ENCODE data around the gene HOMER1. TPM values are rescaled to one million over a fixed set of nuclear protein-coding genes. Genes with fewer than 3 reads are reported as not detected.

Gene HOMER1
- total and polyA plus RNA-seq, 10 of the 15 experiments (the other 5 are each of a cell fraction or from before 2014, with no cell fraction given): 0.96 to 22.0 (median 7.5) TPM

DNA sequence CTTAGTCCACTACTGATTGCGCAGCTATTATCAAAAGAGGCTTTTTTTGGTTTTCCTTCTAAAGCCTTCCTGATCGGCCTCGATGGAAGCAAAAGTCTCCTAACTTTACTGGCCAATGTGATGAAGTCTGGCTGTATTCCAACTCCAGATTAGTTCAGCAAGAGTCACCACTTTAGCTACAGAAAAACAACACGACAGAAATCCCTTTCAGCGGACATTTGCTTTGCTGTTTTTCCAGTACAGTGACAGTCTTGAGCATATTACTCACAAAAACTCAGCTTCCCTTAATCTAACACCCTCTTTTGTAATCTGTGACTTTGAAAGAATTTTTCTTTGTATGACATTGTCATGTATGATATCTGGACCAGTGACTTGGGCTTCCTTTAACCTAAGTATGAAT, 95.7 kb downstream of the HOMER1 start:
- in situ Hi-C loops (cut with MboI): no loop called here
- SMC1A ChIA-PET (ENCODE audit: uncharacterized antibody, unreplicated experiment): interaction anchor here (1.0 kb wide), 1 partner anchor 41 kb away, joined by 3 read pairs; no protein-coding TSS in a partner anchor

More for the DNA sequence above, 95.7 kb downstream of the HOMER1 start:
- Histone ChIP-seq H4K20me1 (ENCODE audit: control insufficient read depth, insufficient read depth) (no peaks in the 10 kb centered on the region), H2AFZ (ENCODE audit: control insufficient read depth, low read depth, low read length) (no peak overlapping the region), H3K27ac (ENCODE audit: control insufficient read depth, insufficient read depth) (no peak overlapping the region), H3K4me3 (no peak overlapping the region), H3K9ac (ENCODE audit: control insufficient read depth, insufficient read depth, low read length) (no peak overlapping the region), H3K36me3 (ENCODE audit: control insufficient read depth in 2 of 2, insufficient read depth in 2 of 2, low read length in 1 of 2) (no peaks in the 10 kb centered on the region), H3K79me2 (ENCODE audit: control insufficient read depth, insufficient read depth, low read length) (no peaks in the 10 kb centered on the region), H3K27me3 (replicated peaks in 1 of 2; ENCODE audit: control insufficient read depth in 2 of 2, insufficient read depth in 2 of 2, low read length in 1 of 2) (no peaks in the 10 kb centered on the region), H3K4me2 (ENCODE audit: control insufficient read depth, insufficient read depth) (no peak overlapping the region), H3K9me3 (replicated peaks; ENCODE audit: control insufficient read depth, insufficient read depth, low read length) (no peaks in the 10 kb centered on the region), H3K4me1 (ENCODE audit: control insufficient read depth, insufficient read depth, low read length) (peaks cover 7% of the 10 kb centered on the region)
- intact Hi-C loops (cut with micrococcal nuclease; ENCODE audit: unreplicated experiment): no loop called here
- no peak for TF ChIP-seq SMAD1 (IDR thresholded peaks at IDR 0.05; ENCODE audit: low read depth, partially characterized antibody)
- no peak for TF ChIP-seq STAT1 (conservative IDR thresholded peaks at IDR 0.05)
- no peak for TF ChIP-seq GABPA (IDR thresholded peaks at IDR 0.05; ENCODE audit: low read depth)
- TF ChIP-seq MEF2B (IDR thresholded peaks at IDR 0.05; ENCODE audit: partially characterized antibody, poor library complexity, severe bottlenecking): no peak
- no peak for TF ChIP-seq HCFC1 (IDR thresholded peaks at IDR 0.05; ENCODE audit: low read length)
- no peak for TF ChIP-seq CHD1 (IDR thresholded peaks at IDR 0.05; ENCODE audit: low read depth, low read length)
- TF ChIP-seq TCF12 (IDR thresholded peaks at IDR 0.05; ENCODE audit: low read depth, low read length): no peak
- TF ChIP-seq MTA2 (IDR thresholded peaks at IDR 0.05; ENCODE audit: low read depth): no peak
- TF ChIP-seq TCF7 (IDR thresholded peaks at IDR 0.05; ENCODE audit: borderline replicate concordance): no peak
- TF ChIP-seq, protein P1, sequence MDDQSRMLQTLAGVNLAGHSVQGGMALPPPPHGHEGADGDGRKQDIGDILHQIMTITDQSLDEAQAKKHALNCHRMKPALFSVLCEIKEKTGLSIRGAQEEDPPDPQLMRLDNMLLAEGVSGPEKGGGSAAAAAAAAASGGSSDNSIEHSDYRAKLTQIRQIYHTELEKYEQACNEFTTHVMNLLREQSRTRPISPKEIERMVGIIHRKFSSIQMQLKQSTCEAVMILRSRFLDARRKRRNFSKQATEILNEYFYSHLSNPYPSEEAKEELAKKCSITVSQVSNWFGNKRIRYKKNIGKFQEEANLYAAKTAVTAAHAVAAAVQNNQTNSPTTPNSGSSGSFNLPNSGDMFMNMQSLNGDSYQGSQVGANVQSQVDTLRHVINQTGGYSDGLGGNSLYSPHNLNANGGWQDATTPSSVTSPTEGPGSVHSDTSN (IDR thresholded peaks at IDR 0.05; ENCODE audit: insufficient replicate concordance, low read depth, low read length): no peak
- TF ChIP-seq, protein P2, sequence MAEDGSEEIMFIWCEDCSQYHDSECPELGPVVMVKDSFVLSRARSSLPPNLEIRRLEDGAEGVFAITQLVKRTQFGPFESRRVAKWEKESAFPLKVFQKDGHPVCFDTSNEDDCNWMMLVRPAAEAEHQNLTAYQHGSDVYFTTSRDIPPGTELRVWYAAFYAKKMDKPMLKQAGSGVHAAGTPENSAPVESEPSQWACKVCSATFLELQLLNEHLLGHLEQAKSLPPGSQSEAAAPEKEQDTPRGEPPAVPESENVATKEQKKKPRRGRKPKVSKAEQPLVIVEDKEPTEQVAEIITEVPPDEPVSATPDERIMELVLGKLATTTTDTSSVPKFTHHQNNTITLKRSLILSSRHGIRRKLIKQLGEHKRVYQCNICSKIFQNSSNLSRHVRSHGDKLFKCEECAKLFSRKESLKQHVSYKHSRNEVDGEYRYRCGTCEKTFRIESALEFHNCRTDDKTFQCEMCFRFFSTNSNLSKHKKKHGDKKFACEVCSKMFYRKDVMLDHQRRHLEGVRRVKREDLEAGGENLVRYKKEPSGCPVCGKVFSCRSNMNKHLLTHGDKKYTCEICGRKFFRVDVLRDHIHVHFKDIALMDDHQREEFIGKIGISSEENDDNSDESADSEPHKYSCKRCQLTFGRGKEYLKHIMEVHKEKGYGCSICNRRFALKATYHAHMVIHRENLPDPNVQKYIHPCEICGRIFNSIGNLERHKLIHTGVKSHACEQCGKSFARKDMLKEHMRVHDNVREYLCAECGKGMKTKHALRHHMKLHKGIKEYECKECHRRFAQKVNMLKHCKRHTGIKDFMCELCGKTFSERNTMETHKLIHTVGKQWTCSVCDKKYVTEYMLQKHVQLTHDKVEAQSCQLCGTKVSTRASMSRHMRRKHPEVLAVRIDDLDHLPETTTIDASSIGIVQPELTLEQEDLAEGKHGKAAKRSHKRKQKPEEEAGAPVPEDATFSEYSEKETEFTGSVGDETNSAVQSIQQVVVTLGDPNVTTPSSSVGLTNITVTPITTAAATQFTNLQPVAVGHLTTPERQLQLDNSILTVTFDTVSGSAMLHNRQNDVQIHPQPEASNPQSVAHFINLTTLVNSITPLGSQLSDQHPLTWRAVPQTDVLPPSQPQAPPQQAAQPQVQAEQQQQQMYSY (CRISPR knock-in tag; IDR thresholded peaks at IDR 0.05): no peak
- no peak for TF ChIP-seq ZNF207 (IDR thresholded peaks at IDR 0.05; ENCODE audit: borderline replicate concordance)
- TF ChIP-seq MTA3 (IDR thresholded peaks at IDR 0.05; ENCODE audit: borderline replicate concordance, low read length): no peak
- TF ChIP-seq, protein P3, sequence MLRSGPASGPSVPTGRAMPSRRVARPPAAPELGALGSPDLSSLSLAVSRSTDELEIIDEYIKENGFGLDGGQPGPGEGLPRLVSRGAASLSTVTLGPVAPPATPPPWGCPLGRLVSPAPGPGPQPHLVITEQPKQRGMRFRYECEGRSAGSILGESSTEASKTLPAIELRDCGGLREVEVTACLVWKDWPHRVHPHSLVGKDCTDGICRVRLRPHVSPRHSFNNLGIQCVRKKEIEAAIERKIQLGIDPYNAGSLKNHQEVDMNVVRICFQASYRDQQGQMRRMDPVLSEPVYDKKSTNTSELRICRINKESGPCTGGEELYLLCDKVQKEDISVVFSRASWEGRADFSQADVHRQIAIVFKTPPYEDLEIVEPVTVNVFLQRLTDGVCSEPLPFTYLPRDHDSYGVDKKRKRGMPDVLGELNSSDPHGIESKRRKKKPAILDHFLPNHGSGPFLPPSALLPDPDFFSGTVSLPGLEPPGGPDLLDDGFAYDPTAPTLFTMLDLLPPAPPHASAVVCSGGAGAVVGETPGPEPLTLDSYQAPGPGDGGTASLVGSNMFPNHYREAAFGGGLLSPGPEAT (IDR thresholded peaks at IDR 0.05; ENCODE audit: low read depth): no peak
- TF ChIP-seq BHLHE40 (IDR thresholded peaks at IDR 0.05; ENCODE audit: borderline replicate concordance in 1 of 2, low read depth in 2 of 2, low read length in 1 of 2): no peak
- ChIA-PET RAD21 (ENCODE audit: unreplicated experiment) (no interaction called here), POLR2A (no interaction called here), CTCF (interaction anchor here (1.0 to 1.4 kb wide), 2 partner anchors 162 to 285 kb away, joined by 3 to 5 read pairs; no protein-coding TSS in a partner anchor)
- ATAC-seq: no peak
- DNase-seq (ENCODE audit: low read depth, low spot score): no peak
- no peak for FAIRE-seq
- WGBS (ENCODE audit: insufficient coverage, insufficient replicate concordance, low lambda C conversion rate, missing lambda C conversion rate): 99% methylated on average over 5 of the region's 5 CpGs
- no TSS peak for BruUV-seq (replicated peaks)

Data from GM12878 (cell line).